ENCODE data around the gene NFIB. TPM values are rescaled to one million over a fixed set of nuclear protein-coding genes. Genes with fewer than 3 reads are reported as not detected.

The NFIB gene
- polyA plus RNA-seq, 2 of the 4 experiments (the other 2 are of a cell fraction): 10.7 to 21.7 TPM

DNA sequence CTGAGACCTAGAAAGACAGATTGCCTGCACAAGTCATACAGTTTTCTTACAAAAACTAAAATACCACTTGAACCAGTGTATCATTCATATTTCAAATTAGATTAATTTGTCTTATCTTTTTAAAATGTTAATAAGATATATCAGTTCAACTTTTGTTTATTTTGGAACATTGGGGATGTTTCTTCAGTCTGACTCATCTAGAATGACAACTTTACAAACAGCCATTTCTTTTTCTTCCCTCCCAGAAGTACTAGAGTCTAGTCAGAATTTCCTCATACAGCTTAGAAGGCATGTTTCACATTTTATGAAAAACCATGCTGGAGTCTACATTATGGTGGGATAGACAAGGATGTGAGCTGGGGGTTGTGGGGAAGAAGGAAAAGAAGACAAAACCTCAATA lies 262.5 kb downstream of the NFIB start:
- H3K4me1 ChIP-seq: no peaks in the 10 kb centered on the region
- H3K9me3 ChIP-seq: no peaks in the 10 kb centered on the region; the same call in 2 of the 3 replicates
- TF ChIP-seq ESRRA (IDR thresholded peaks at IDR 0.05; ENCODE audit: borderline replicate concordance, low read length) (no peak), MYC (IDR thresholded peaks at IDR 0.05; ENCODE audit: borderline replicate concordance, low read length) (no peak), NPAS2 (CRISPR knock-in tag; IDR thresholded peaks at IDR 0.05; ENCODE audit: borderline replicate concordance) (no peak), HDAC2 (IDR thresholded peaks at IDR 0.05) (no peak), FOSL2 (IDR thresholded peaks at IDR 0.05) (no peak), FOSL2 (CRISPR knock-in tag; IDR thresholded peaks at IDR 0.05) (no peak), CBX8 (IDR thresholded peaks at IDR 0.05) (no peak), HOXB5 (CRISPR knock-in tag; IDR thresholded peaks at IDR 0.05) (no peak), EP300 (IDR thresholded peaks at IDR 0.05) (no peak), ZSCAN20 (CRISPR knock-in tag; IDR thresholded peaks at IDR 0.05) (no peak), CBX2 (IDR thresholded peaks at IDR 0.05; ENCODE audit: borderline replicate concordance, low read depth) (no peak), PHF8 (IDR thresholded peaks at IDR 0.05; ENCODE audit: borderline replicate concordance, low read depth) (no peak), EHF (CRISPR knock-in tag; IDR thresholded peaks at IDR 0.05) (no peak), NR3C1 (IDR thresholded peaks at IDR 0.05) (no peak), FOXS1 (CRISPR knock-in tag; IDR thresholded peaks at IDR 0.05) (no peak)
- TF ChIP-seq, protein P1, sequence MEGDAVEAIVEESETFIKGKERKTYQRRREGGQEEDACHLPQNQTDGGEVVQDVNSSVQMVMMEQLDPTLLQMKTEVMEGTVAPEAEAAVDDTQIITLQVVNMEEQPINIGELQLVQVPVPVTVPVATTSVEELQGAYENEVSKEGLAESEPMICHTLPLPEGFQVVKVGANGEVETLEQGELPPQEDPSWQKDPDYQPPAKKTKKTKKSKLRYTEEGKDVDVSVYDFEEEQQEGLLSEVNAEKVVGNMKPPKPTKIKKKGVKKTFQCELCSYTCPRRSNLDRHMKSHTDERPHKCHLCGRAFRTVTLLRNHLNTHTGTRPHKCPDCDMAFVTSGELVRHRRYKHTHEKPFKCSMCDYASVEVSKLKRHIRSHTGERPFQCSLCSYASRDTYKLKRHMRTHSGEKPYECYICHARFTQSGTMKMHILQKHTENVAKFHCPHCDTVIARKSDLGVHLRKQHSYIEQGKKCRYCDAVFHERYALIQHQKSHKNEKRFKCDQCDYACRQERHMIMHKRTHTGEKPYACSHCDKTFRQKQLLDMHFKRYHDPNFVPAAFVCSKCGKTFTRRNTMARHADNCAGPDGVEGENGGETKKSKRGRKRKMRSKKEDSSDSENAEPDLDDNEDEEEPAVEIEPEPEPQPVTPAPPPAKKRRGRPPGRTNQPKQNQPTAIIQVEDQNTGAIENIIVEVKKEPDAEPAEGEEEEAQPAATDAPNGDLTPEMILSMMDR (IDR thresholded peaks at IDR 0.05): no peak
- TF ChIP-seq, protein P2, sequence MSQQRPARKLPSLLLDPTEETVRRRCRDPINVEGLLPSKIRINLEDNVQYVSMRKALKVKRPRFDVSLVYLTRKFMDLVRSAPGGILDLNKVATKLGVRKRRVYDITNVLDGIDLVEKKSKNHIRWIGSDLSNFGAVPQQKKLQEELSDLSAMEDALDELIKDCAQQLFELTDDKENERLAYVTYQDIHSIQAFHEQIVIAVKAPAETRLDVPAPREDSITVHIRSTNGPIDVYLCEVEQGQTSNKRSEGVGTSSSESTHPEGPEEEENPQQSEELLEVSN (IDR thresholded peaks at IDR 0.05; ENCODE audit: borderline replicate concordance, low read depth): no peak
- TF ChIP-seq, protein P3, sequence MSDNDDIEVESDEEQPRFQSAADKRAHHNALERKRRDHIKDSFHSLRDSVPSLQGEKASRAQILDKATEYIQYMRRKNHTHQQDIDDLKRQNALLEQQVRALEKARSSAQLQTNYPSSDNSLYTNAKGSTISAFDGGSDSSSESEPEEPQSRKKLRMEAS (IDR thresholded peaks at IDR 0.05): no peak
- TF ChIP-seq, protein P4, sequence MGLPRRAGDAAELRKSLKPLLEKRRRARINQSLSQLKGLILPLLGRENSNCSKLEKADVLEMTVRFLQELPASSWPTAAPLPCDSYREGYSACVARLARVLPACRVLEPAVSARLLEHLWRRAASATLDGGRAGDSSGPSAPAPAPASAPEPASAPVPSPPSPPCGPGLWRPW (IDR thresholded peaks at IDR 0.05): no peak
- TF ChIP-seq, protein P5, sequence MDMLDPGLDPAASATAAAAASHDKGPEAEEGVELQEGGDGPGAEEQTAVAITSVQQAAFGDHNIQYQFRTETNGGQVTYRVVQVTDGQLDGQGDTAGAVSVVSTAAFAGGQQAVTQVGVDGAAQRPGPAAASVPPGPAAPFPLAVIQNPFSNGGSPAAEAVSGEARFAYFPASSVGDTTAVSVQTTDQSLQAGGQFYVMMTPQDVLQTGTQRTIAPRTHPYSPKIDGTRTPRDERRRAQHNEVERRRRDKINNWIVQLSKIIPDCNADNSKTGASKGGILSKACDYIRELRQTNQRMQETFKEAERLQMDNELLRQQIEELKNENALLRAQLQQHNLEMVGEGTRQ (IDR thresholded peaks at IDR 0.05): no peak
- no peak for ATAC-seq
- ChIA-PET POLR2A (no interaction called here), CTCF (interaction anchor here (1.0 kb wide), 1 partner anchor 302 kb away, joined by 3 read pairs; no protein-coding TSS in a partner anchor)
- H3K4me2 ChIP-seq: no peak overlapping the region
- no peak for FAIRE-seq
- H3K4me3 ChIP-seq: no peak overlapping the region
- DNase-seq (ENCODE audit: low read depth in 1 of 2, low spot score in 1 of 2): no peak
- H3K27ac ChIP-seq: no peak overlapping the region

DNA sequence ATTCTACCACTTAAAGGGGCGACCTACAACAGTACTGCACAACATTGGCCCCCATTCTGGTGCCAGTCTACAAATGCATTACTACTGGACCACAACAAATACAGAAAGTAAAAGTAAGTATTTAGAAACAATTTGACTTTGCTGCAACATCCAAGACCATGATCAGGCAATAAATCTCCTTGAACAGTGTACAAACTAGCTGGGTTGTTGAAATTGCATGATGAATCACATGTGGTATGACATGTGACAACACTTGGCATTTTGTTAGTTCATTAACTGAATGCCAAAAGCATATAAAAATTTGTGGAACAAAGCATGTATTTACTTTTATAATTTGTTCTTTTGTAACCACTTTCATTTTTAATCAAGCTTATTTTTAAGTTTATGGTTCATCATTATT lies 270.5 kb downstream of the NFIB start:
- Histone ChIP-seq H3K4me1 (no peaks in the 10 kb centered on the region), H3K9me3 (no peaks in the 10 kb centered on the region), H3K27ac (no peak overlapping the region), H3K4me3 (no peak overlapping the region), H3K4me2 (no peak overlapping the region)
- no peak for ATAC-seq
- DNase-seq (ENCODE audit: low read depth in 1 of 2, low spot score in 1 of 2): no peak
- FAIRE-seq: no peak
- CTCF ChIA-PET: interaction anchor here (1.1 kb wide), 1 partner anchor 339 kb away, joined by 3 read pairs; no protein-coding TSS in a partner anchor
- POLR2A ChIA-PET: no interaction called here
- TF ChIP-seq, protein P6, sequence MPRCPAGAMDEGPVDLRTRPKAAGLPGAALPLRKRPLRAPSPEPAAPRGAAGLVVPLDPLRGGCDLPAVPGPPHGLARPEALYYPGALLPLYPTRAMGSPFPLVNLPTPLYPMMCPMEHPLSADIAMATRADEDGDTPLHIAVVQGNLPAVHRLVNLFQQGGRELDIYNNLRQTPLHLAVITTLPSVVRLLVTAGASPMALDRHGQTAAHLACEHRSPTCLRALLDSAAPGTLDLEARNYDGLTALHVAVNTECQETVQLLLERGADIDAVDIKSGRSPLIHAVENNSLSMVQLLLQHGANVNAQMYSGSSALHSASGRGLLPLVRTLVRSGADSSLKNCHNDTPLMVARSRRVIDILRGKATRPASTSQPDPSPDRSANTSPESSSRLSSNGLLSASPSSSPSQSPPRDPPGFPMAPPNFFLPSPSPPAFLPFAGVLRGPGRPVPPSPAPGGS (IDR thresholded peaks at IDR 0.05): no peak
- TF ChIP-seq JUN (IDR thresholded peaks at IDR 0.05): no peak
- no peak for TF ChIP-seq RNF2 (IDR thresholded peaks at IDR 0.05; ENCODE audit: borderline replicate concordance, low read depth)
- TF ChIP-seq, protein P7, sequence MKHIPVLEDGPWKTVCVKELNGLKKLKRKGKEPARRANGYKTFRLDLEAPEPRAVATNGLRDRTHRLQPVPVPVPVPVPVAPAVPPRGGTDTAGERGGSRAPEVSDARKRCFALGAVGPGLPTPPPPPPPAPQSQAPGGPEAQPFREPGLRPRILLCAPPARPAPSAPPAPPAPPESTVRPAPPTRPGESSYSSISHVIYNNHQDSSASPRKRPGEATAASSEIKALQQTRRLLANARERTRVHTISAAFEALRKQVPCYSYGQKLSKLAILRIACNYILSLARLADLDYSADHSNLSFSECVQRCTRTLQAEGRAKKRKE (CRISPR knock-in tag; IDR thresholded peaks at IDR 0.05; ENCODE audit: low read depth): no peak
- WGBS (ENCODE audit: missing lambda C conversion rate): 38% methylated on average over 1 of the region's 1 CpG

Data from A549 (cell line).